ENCODE measurements around the gene TEX261.
"Not testable (repeated sequence)": the region's sequence is repeated elsewhere in the genome, so short reads cannot be mapped to it uniquely, and the experiment has no call there.

TEX261 gene

DNA sequence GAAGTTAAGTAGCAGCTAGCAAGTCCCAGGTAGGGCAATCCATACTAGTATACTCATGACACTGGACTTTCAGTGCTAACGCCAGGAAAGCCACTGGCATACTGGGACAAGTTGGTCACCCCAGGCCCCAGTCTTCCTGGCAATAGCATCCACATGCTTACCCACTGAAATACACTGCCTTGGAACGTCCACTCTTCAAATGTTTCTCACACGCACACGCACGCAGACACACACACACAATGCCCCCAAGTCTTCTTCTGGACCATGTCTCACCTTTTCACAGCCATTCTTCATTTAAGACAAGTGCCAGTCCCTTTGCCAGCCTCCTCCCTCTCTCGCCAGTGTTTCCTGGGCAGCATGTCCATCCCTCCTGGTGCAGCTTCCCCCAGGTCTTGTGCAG lies 8.7 kb upstream of the TEX261 start:
- H3K4me3 ChIP-seq (ENCODE audit: control insufficient read depth, low read depth, low read length) = no peak overlapping the region
- DNase-seq (ENCODE audit: low read depth) = no peak
- TF ChIP-seq, protein P1, sequence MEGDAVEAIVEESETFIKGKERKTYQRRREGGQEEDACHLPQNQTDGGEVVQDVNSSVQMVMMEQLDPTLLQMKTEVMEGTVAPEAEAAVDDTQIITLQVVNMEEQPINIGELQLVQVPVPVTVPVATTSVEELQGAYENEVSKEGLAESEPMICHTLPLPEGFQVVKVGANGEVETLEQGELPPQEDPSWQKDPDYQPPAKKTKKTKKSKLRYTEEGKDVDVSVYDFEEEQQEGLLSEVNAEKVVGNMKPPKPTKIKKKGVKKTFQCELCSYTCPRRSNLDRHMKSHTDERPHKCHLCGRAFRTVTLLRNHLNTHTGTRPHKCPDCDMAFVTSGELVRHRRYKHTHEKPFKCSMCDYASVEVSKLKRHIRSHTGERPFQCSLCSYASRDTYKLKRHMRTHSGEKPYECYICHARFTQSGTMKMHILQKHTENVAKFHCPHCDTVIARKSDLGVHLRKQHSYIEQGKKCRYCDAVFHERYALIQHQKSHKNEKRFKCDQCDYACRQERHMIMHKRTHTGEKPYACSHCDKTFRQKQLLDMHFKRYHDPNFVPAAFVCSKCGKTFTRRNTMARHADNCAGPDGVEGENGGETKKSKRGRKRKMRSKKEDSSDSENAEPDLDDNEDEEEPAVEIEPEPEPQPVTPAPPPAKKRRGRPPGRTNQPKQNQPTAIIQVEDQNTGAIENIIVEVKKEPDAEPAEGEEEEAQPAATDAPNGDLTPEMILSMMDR (conservative IDR thresholded peaks at IDR 0.05; ENCODE audit: control insufficient read depth, insufficient read depth, low read depth, low read length) = no peak

DNA sequence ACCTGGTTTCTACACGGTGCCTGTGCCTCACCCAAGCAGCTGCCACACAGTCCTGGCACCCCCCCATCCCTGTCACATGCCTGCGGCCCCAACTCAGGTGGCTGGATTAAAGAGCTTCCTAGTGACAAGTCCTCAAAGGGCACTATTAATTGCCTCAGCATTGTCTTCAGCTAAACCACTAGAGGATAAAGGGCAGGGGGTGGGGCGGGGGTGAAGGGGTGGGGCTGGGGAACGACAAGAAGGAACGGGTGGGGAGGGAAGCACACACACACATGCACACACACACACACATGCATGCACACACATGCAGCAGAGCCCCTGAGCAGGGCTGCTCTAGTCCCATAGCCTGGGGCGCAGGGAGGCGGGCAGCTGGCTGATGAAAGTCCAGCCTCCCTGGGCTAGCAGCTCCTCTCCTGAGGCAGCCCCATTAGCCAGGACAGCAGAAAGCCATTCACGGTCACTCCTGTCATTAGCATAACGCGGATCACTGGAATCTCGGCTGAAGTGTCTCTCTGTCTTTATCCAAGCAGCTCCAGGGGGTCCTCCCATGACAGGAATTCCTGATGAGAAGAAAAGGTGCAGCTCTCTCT lies 7.4 kb upstream of the TEX261 start:
- DNase-seq (ENCODE audit: low read depth) = no peak

DNA sequence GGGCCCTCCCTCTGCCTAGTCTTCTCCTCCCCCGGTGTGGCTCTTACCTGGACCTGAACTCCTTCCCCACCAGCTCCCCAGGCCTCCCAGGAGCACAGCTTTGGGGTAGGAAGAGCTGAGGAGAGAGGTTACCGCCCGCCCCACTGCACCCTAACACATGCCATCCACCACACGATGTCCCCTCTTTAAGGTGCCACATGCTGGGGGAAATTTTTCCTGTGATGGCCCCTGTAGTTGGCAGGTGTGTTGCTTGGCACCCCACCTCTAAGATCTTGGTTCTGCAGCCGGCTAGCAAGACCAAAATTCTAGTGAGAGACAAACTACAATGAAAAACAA lies 6.9 kb upstream of the TEX261 start:
- no peak overlapping the region for H3K4me3 ChIP-seq (ENCODE audit: control insufficient read depth, low read depth, low read length)
- TF ChIP-seq, protein P1 (conservative IDR thresholded peaks at IDR 0.05; ENCODE audit: control insufficient read depth, insufficient read depth, low read depth, low read length) = no peak
- no peak for DNase-seq (ENCODE audit: low read depth)

More for the DNA sequence above, 7.4 kb upstream of the TEX261 start:
- H3K4me3 ChIP-seq (ENCODE audit: control insufficient read depth, low read depth, low read length) = no peak overlapping the region
- TF ChIP-seq, protein P1 (conservative IDR thresholded peaks at IDR 0.05; ENCODE audit: control insufficient read depth, insufficient read depth, low read depth, low read length) = no peak

DNA sequence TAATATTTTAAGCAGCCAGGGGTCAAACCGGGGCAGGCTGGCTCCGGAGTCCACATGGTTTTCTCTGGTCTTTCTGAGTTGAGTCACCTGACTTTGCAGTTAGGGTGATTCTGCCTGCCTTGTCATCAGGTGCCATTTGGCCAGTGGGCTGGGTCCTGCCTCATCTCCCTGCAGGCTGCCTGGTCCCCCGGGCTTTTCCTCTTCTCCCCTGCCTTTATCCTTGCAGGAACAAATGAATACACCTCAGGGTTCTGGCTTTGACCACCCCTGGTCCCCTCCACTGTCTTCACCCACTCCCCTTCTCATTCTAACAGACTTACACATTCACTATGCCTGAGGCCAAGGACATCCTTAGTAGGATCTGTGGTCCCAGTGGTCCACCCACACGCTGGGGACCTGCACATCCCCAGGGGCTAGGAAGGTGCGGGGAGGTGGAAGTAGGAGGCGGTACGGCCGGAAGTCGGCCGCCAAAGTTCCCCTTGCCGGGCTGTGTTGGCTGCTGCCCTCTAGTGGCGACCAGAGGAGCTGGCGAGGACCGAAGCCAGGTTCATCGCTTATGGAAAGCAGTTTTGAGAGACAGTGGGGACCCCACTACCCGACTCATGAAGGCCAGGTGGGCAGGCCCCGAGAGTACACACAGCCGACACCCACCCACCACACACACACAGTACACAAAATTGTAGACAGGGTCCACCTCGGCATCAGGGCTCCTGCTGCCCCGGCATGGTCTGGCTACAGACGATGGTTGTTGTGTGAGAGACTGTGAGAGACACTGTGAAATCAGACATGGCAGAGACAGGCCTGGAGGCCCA lies 6.3 kb upstream of the TEX261 start:
- peak overlapping the region; percentile 34 for H3K4me3 ChIP-seq (ENCODE audit: control insufficient read depth, low read depth, low read length)
- peak; percentile 61 for DNase-seq (ENCODE audit: low read depth)
- TF ChIP-seq, protein P1 (conservative IDR thresholded peaks at IDR 0.05; ENCODE audit: control insufficient read depth, insufficient read depth, low read depth, low read length) = peak; percentile 88

DNA sequence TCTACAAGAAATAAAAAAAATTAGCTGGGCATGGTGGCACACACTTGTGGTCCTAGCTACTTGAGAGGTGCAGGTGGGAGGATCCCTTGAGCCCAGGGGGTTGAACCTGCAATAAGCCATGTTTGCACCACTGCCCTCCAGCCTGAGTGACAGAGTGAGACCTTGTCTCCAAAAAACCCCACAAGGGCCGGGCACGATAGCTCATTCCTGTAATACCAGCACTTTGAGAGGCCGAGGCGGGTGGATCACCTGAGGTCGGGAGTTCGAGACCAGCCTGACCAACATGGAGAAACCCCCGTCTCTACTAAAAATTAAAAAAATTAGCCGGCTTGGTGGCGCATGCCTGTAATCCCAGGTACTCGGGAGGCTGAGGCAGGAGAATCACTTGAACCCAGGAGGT lies 5.3 kb upstream of the TEX261 start:
- not testable (repeated sequence) for DNase-seq (ENCODE audit: low read depth); H3K4me3 ChIP-seq (ENCODE audit: control insufficient read depth, low read depth, low read length)

DNA sequence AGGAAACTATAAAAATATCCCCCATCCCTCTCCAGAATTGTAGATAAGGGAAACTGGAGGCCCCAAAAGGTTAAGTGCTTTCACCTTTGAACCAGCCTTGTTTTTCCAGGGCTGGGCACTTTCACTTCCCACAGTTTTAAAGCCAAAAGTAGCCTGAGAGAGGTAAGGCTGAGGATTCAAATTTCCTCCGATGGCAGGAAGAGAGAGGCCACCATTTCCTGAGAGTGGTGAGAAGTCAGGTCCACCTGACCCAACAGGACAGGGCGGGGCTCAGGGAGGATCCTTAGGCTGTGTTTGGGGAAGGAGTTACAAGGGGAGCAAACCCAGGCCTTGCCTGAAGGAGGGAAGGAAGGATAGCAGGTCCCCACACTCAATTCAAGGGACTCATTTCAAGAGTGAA lies 4.7 kb upstream of the TEX261 start:
- TF ChIP-seq, protein P1 (conservative IDR thresholded peaks at IDR 0.05; ENCODE audit: control insufficient read depth, insufficient read depth, low read depth, low read length) = no peak
- H3K4me3 ChIP-seq (ENCODE audit: control insufficient read depth, low read depth, low read length) = no peak overlapping the region
- no peak for DNase-seq (ENCODE audit: low read depth)

DNA sequence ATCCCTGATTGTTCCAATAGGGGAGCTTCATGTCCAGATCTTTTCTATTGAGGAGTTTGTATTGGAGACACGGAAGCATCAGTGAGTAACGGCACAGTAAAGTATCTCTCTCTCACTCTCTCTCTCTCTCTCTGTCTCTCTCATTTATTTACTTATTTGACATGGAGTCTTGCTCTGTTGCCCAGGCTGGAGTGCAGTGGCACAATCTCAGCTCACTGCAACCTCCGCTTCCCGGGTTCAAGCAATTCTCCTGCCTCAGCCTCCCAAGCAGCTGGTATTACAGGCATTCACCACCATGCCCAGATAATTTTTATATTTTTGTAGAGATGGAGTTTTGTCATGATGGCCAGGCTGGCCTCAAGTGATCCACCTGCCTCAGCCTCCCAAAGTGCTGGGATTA lies 4.2 kb upstream of the TEX261 start:
- DNase-seq (ENCODE audit: low read depth); H3K4me3 ChIP-seq (ENCODE audit: control insufficient read depth, low read depth, low read length): not testable (repeated sequence)

DNA sequence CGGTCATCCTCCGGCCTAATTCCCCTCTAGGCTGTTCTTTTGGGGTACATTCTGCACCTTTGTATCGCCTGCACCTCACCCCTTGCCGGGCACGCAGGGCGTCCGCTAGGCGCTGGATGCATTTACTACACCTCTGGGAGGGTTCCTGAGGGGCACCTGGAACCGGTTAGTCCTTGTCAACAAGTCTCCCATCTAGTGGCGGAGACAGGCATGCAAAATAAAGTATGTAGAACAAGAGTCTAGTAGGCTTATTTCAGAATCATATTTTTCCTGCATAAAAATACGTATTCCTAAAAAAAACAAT lies 705 bp upstream of the TEX261 start:
- peak overlapping the region; percentile 55 for H3K4me3 ChIP-seq (ENCODE audit: control insufficient read depth, low read depth, low read length)
- peak; percentile 48 for DNase-seq (ENCODE audit: low read depth)
- TF ChIP-seq, protein P1 (conservative IDR thresholded peaks at IDR 0.05; ENCODE audit: control insufficient read depth, insufficient read depth, low read depth, low read length) = peak; percentile 36
